HG03135 (cell line): ENCODE data around the gene DPM1.

ENCODE experiments used
- ATAC-seq: cut with Tn5 transposase; IDR thresholded peaks from one replicate; pipeline ENCODE4 v1.9.1; 2021; ENCODE audit warnings: mild to moderate bottlenecking, moderate library complexity; ENCODE audit not compliant: unreplicated experiment

Gene DPM1

GRCh38 chr20:50957798-50958614 lies at the start of gene DPM1:
DPM1 (minus strand) TSS chr20:50958532; CDS start chr20:50958523, 9 bp downstream.
- peak; percentile 67 for ATAC-seq

- no peak for ATAC-seq
Observed at GRCh38 chr20:51005214-51005613, 46.9 kb upstream of the DPM1 start.

- ATAC-seq = no peak
Observed at GRCh38 chr20:51004781-51005180, 46.4 kb upstream of the DPM1 start.

- no peak for ATAC-seq
Observed at GRCh38 chr20:51004305-51004727, 46.0 kb upstream of the DPM1 start.

- ATAC-seq = no peak
Observed at GRCh38 chr20:51003753-51004152, 45.4 kb upstream of the DPM1 start.

- no peak for ATAC-seq
Observed at GRCh38 chr20:51002633-51003032, 44.3 kb upstream of the DPM1 start.

- ATAC-seq = no peak
Observed at GRCh38 chr20:51001430-51002265, 43.3 kb upstream of the DPM1 start.

GRCh38 chr20:50999355-50999754 lies 41.0 kb upstream of the DPM1 start:
- no peak for ATAC-seq

- ATAC-seq = no peak
Observed at GRCh38 chr20:50996901-50997865, 38.9 kb upstream of the DPM1 start.

GRCh38 chr20:50995506-50995905 lies 37.2 kb upstream of the DPM1 start:
- no peak for ATAC-seq

GRCh38 chr20:50993876-50994275 lies 35.5 kb upstream of the DPM1 start:
- ATAC-seq = no peak

- ATAC-seq = peak; percentile 72
Observed at GRCh38 chr20:50992733-50993457, 34.6 kb upstream of the DPM1 start.

- no peak for ATAC-seq
Observed at GRCh38 chr20:50992336-50992732, 34.0 kb upstream of the DPM1 start.

GRCh38 chr20:50991076-50991475 lies 32.7 kb upstream of the DPM1 start:
- ATAC-seq = no peak

- ATAC-seq = no peak
Observed at GRCh38 chr20:50987493-50988210, 29.3 kb upstream of the DPM1 start.

GRCh38 chr20:50983321-50983720 lies 25.0 kb upstream of the DPM1 start:
- ATAC-seq = no peak

- ATAC-seq = no peak
Observed at GRCh38 chr20:50982363-50982762, 24.0 kb upstream of the DPM1 start.

GRCh38 chr20:50981714-50982048 lies 23.3 kb upstream of the DPM1 start:
- ATAC-seq = no peak

GRCh38 chr20:50980851-50981713 lies 22.8 kb upstream of the DPM1 start:
- ATAC-seq = no peak
